ENCODE results near the gene MMP7. TPM values are rescaled to one million over a fixed set of nuclear protein-coding genes. Genes with fewer than 3 reads are reported as not detected.

MMP7 gene
- total and polyA plus RNA-seq, 2 donors (not counting 3 experiments of a cell fraction or from before 2014, with no cell fraction given) = 0.65 TPM; not detected in 1

DNA sequence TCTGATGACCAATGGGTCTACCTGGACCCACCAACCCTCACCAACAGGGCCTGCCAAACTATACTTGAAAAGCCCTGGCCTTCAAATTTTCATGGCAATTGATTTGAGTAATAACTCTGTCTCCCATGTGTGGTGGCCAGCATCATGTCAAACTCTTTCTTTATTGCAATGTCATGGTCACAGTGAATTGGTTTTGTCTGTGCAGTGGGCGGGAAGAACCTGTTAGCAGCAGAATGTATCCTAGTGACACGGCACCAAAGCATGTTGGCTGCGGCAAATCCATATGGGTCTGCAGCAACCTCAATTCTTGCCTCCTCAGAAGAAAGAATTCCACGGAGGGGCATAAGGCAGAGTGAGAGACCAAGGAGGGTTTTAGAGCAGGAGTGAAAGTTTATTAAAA is 58.4 kb downstream of the MMP7 start:
- FAIRE-seq = no peak
- no peak overlapping the region for H3K27ac ChIP-seq (ENCODE audit: insufficient read depth, low read depth, low read length)

More for the DNA sequence above, 58.4 kb downstream of the MMP7 start:
- dilution Hi-C loops (cut with MboI; ENCODE audit: extremely low pct_ligation_motif_present, low sequenced_read_pairs) = no loop called here
- intact Hi-C loops (cut with micrococcal nuclease) = no loop called here
- Histone ChIP-seq H3K4me1 (ENCODE audit: control insufficient read depth, extremely low read depth, insufficient read depth, low read length) (peaks cover 16% of the 10 kb centered on the region), H3K9me1 (replicated peaks; ENCODE audit: control insufficient read depth, extremely low read depth, insufficient read depth, low read length) (no peaks in the 10 kb centered on the region), H3K9me3 (replicated peaks; ENCODE audit: control insufficient read depth, insufficient read depth, low read length) (no peaks in the 10 kb centered on the region), H2AFZ (ENCODE audit: low read depth, low read length) (no peak overlapping the region), H3K4me2 (ENCODE audit: insufficient read depth, low read length) (no peak overlapping the region), H3K36me3 (ENCODE audit: control insufficient read depth in 2 of 2, extremely low read depth in 1 of 2, insufficient read depth in 2 of 2, low read length in 2 of 2) (no peaks in the 10 kb centered on the region), H3K27me3 (ENCODE audit: control insufficient read depth in 2 of 2, insufficient read depth in 2 of 2, low read length in 2 of 2) (no peaks in the 10 kb centered on the region), H4K20me1 (replicated peaks; ENCODE audit: control insufficient read depth, extremely low read depth, insufficient read depth, low read length) (no peaks in the 10 kb centered on the region), H3K9ac (replicated peaks; ENCODE audit: extremely low read depth, insufficient read depth, low read length) (no peak overlapping the region), H3K4me3 (replicated peaks in 1 of 3; ENCODE audit: insufficient read depth in 1 of 3, low read depth in 1 of 3, low read length in 3 of 3) (no peak overlapping the region), H3K79me2 (ENCODE audit: control insufficient read depth, insufficient read depth, low read length) (no peaks in the 10 kb centered on the region)
- ChIA-PET POLR2A (no interaction called here), CTCF (no interaction called here)
- TF ChIP-seq CTCF (IDR thresholded peaks at IDR 0.05; ENCODE audit: extremely low read depth in 1 of 2, insufficient read depth in 1 of 2, low read depth in 1 of 2, low read length in 2 of 2) = no peak
- TF ChIP-seq GATA2 (IDR thresholded peaks at IDR 0.05; ENCODE audit: insufficient read depth, insufficient read length, low read depth, low read length) = no peak
- TF ChIP-seq, protein P1, sequence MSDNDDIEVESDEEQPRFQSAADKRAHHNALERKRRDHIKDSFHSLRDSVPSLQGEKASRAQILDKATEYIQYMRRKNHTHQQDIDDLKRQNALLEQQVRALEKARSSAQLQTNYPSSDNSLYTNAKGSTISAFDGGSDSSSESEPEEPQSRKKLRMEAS (IDR thresholded peaks at IDR 0.05; ENCODE audit: insufficient read depth, insufficient read length) = no peak
- no peak for TF ChIP-seq POLR2A (IDR thresholded peaks at IDR 0.05; ENCODE audit: low read depth, low read length)
- TF ChIP-seq JUN (IDR thresholded peaks at IDR 0.05; ENCODE audit: borderline replicate concordance, insufficient read depth, insufficient read length, low read depth) = no peak
- TF ChIP-seq EZH2 (IDR thresholded peaks at IDR 0.05; ENCODE audit: borderline replicate concordance, low read depth, low read length, severe bottlenecking) = no peak
- TF ChIP-seq MYC (IDR thresholded peaks at IDR 0.05; ENCODE audit: low read depth, low read length) = no peak
- TF ChIP-seq POLR2AphosphoS5 (IDR thresholded peaks at IDR 0.05; ENCODE audit: insufficient read depth, low read depth, low read length) = no peak
- no peak for TF ChIP-seq FOS (IDR thresholded peaks at IDR 0.05; ENCODE audit: borderline replicate concordance, insufficient read depth, low read length)
- BruUV-seq (replicated peaks) = no TSS peak
- DNase-seq (ENCODE audit: low read depth, low spot score) = no peak
